ENCODE results near the gene SKIC2. TPM values are rescaled to one million over a fixed set of nuclear protein-coding genes. Genes with fewer than 3 reads are reported as not detected.

Gene SKIC2
- total RNA-seq, 1 experiment from 2014 or later = 68.0 TPM

- Histone ChIP-seq H4K20me1 (ENCODE audit: insufficient read depth) (no peaks in the 10 kb centered on the region), H3K27me3 (ENCODE audit: insufficient read depth, low read length) (no peaks in the 10 kb centered on the region), H3K27ac (ENCODE audit: low read depth, low read length) (no peak overlapping the region), H2AFZ (ENCODE audit: low read depth, low read length, poor library complexity, severe bottlenecking) (no peak overlapping the region), H3K9ac (ENCODE audit: low read length) (no peak overlapping the region), H3K36me3 (ENCODE audit: control insufficient read depth in 1 of 2, insufficient read depth in 2 of 2, low read length in 2 of 2) (peaks cover 21 to 34% of the 10 kb centered on the region in 2 experiments; a peak in 3 of 4 replicates), H3K4me1 (ENCODE audit: control insufficient read depth in 1 of 2, insufficient read depth in 2 of 2, low read length in 2 of 2) (peaks cover 7 to 25% of the 10 kb centered on the region in 2 experiments; a peak in 3 of 4 replicates), H3K4me3 (replicated peaks in 1 of 2; ENCODE audit: low read depth in 1 of 2, low read length in 2 of 2) (no peak overlapping the region), H3K4me2 (ENCODE audit: low read length) (no peak overlapping the region), H3K79me2 (ENCODE audit: insufficient read depth, low read length) (peaks cover 32% of the 10 kb centered on the region), H3K9me2 (ENCODE audit: insufficient read depth) (no peaks in the 10 kb centered on the region), H3K9me3 (ENCODE audit: control insufficient read depth in 1 of 2, insufficient read depth in 1 of 2, low read depth in 1 of 2, low read length in 2 of 2) (no peaks in the 10 kb centered on the region)
- ChIA-PET POLR2A (interaction anchor here (1.4 kb wide), 1 partner anchor 10 kb away, joined by 3 read pairs; the partner anchor contains the start of gene SKIC2), RAD21 (ENCODE audit: low non-redundant PET in 1 of 2, low total read pairs in 2 of 2, uncharacterized antibody in 2 of 2, unreplicated experiment in 2 of 2) (no interaction called here), CTCF (no interaction called here)
- no TSS peak for BruUV-seq (replicated peaks)
- intact Hi-C loops (cut with micrococcal nuclease) = no loop called here
- TF ChIP-seq REST (IDR thresholded peaks at IDR 0.05; ENCODE audit: low read depth) (no peak), ZNF274 (IDR thresholded peaks at IDR 0.05; ENCODE audit: low read depth, low read length) (no peak), EZH2phosphoT487 (IDR thresholded peaks at IDR 0.05; ENCODE audit: borderline replicate concordance) (no peak), ZFX (IDR thresholded peaks at IDR 0.05) (no peak), ELF1 (IDR thresholded peaks at IDR 0.05; ENCODE audit: borderline replicate concordance, low read depth) (no peak), SRF (IDR thresholded peaks at IDR 0.05; ENCODE audit: low read depth) (no peak), POLR2A (IDR thresholded peaks at IDR 0.05; ENCODE audit: borderline replicate concordance, extremely low read depth, insufficient read depth, insufficient read length) (no peak), TCF7L2 (IDR thresholded peaks at IDR 0.05; ENCODE audit: borderline replicate concordance, extremely low read depth, insufficient read depth, insufficient read length) (no peak), YY1 (IDR thresholded peaks at IDR 0.05; ENCODE audit: extremely low read depth, insufficient replicate concordance, low read depth, low read length) (no peak), POLR2AphosphoS5 (IDR thresholded peaks at IDR 0.05; ENCODE audit: low read depth, low read length) (no peak), RAD21 (IDR thresholded peaks at IDR 0.05; ENCODE audit: low read depth) (no peak), ATF3 (IDR thresholded peaks at IDR 0.05) (no peak), FOSL1 (IDR thresholded peaks at IDR 0.05; ENCODE audit: low read depth) (no peak), CBX3 (IDR thresholded peaks at IDR 0.05; ENCODE audit: low read depth) (no peak), SP1 (IDR thresholded peaks at IDR 0.05; ENCODE audit: low read depth) (no peak)
- TF ChIP-seq, protein P1, sequence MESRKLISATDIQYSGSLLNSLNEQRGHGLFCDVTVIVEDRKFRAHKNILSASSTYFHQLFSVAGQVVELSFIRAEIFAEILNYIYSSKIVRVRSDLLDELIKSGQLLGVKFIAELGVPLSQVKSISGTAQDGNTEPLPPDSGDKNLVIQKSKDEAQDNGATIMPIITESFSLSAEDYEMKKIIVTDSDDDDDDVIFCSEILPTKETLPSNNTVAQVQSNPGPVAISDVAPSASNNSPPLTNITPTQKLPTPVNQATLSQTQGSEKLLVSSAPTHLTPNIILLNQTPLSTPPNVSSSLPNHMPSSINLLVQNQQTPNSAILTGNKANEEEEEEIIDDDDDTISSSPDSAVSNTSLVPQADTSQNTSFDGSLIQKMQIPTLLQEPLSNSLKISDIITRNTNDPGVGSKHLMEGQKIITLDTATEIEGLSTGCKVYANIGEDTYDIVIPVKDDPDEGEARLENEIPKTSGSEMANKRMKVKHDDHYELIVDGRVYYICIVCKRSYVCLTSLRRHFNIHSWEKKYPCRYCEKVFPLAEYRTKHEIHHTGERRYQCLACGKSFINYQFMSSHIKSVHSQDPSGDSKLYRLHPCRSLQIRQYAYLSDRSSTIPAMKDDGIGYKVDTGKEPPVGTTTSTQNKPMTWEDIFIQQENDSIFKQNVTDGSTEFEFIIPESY (IDR thresholded peaks at IDR 0.05; ENCODE audit: extremely low read depth, insufficient replicate concordance, low read length) = no peak
- TF ChIP-seq, protein P2, sequence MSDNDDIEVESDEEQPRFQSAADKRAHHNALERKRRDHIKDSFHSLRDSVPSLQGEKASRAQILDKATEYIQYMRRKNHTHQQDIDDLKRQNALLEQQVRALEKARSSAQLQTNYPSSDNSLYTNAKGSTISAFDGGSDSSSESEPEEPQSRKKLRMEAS (IDR thresholded peaks at IDR 0.05) = no peak
- TF ChIP-seq, protein P3, sequence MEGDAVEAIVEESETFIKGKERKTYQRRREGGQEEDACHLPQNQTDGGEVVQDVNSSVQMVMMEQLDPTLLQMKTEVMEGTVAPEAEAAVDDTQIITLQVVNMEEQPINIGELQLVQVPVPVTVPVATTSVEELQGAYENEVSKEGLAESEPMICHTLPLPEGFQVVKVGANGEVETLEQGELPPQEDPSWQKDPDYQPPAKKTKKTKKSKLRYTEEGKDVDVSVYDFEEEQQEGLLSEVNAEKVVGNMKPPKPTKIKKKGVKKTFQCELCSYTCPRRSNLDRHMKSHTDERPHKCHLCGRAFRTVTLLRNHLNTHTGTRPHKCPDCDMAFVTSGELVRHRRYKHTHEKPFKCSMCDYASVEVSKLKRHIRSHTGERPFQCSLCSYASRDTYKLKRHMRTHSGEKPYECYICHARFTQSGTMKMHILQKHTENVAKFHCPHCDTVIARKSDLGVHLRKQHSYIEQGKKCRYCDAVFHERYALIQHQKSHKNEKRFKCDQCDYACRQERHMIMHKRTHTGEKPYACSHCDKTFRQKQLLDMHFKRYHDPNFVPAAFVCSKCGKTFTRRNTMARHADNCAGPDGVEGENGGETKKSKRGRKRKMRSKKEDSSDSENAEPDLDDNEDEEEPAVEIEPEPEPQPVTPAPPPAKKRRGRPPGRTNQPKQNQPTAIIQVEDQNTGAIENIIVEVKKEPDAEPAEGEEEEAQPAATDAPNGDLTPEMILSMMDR (IDR thresholded peaks at IDR 0.05 in 2 of 3, conservative IDR thresholded peaks at IDR 0.05 in 1 of 3; ENCODE audit: borderline replicate concordance in 1 of 3, insufficient read depth in 1 of 3, low read depth in 2 of 3, low read length in 2 of 3) = no peak
- ATAC-seq (no peak), DNase-seq (ENCODE audit: low read depth, low spot score) (no peak)
Observed at GRCh38 chr6:31968791-31969711, 10.1 kb downstream of the SKIC2 start.

All from HCT116 (cell line).